Measurements from ENCODE around the gene KRTAP10-4.
"Not testable (repeated sequence)": the region's sequence is repeated elsewhere in the genome, so short reads cannot be mapped to it uniquely, and the experiment has no call there.

The KRTAP10-4 gene

DNA sequence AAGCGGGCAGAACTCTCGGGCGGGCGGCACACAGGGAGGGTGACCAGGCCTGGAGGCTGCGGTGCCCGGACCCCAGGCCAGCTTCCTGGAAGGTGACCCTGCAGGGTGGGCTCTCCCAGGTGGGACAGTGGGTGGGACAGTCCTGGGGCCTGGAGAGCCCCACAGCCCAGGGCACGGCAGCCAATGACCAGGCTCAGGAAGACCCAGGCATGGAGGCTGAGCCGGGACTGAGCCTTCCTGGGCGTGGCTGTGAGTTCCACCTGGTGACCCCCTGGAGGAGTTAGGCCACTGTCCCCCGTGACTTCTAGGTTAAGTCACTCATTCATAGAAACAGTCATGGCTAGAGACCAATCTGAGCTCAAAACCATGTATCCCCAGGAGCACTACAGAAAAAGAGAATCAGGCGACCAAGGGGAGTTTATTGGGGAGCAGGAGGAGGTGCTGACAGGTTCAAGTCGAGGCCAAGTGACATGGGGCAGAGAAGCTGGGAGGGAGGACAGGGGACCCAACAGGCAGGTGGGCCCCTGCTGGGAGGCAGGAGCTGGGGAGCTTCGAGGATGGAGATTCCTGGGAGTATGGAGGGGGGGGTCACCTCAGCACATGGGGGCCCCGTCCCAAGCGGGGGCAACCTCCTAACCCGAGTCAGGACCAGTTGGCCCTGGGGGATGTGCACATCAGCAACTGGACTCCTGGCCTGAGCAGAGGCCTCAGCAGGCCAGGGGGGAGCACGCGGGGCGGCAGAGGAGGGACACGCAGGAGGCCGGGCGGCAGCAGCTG is 5.7 kb downstream of the KRTAP10-4 start:
- DNase-seq (ENCODE audit: low spot score), result no peak

DNA sequence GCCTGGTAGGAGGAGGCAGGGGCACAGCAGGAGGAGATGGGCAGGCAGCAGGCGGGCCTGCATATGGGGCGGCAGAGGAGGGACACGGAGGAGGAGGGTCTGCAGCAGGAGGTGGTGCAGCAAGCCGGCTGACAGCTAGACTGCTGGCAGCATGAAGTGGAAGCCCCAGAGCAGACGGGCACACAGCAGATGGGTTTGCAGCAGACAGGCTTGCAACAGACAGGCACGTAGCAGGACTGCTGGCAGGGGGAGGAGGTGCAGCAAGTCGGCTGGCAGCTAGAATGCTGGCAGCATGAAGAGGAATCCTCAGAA is 6.3 kb downstream of the KRTAP10-4 start:
- no peak for DNase-seq (ENCODE audit: low spot score)

DNA sequence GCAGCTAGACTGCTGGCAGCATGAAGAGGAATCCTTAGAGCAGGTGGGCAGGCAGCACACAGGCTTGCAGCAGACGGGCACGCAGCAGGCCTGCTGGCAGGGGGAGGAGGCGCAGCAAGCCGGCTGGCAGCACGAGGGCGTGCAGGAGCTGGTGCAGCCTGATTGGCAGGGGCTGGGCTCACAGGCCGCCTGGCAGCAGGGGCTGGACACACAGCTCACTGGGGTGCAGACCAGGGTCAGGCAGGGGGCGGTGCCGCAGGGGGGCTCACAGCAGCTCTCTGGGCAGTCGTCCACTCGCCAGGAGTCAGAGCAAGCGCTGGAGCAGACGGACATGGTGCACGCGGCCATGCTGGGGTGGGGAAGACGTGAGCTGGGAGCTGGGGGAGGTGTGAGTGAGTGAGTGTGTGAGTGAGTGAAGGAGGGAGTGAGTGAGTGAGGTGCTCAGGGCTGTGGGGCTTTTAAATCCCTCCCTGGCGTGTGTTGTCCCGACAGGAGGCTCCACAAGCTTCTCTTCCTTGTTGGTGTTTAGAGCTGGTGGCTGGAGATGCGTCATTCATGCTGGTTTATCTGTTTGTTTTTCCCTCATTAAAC is 6.8 kb downstream of the KRTAP10-4 start, which contains the start of gene KRTAP10-5:
Gene KRTAP10-5, minus strand, starts transcription at position 374 of the 591 bp plus-strand sequence. Its CDS starts 26 bp downstream, at position 348.
- DNase-seq (ENCODE audit: low spot score), result not testable (repeated sequence)

DNA sequence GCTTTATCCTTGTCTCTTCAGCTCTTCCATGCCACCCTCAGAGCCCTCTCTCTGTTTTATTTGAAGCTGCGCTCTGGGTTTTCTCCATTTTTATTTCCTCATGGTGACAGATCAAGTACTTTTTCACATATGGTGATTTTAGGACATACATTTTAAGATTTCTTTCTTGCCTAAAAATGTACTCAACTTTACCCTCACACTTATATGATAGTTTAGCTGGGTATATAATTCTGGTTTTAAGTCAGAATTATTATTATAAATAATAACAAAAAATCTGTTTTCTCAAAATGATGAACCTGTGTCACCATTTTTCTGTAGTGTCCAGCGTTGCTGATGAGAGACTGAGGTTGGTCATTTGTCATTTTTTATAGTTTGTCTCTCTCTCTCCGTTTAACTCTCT is 7.6 kb downstream of the KRTAP10-4 start:
- no peak for DNase-seq (ENCODE audit: low spot score)

DNA sequence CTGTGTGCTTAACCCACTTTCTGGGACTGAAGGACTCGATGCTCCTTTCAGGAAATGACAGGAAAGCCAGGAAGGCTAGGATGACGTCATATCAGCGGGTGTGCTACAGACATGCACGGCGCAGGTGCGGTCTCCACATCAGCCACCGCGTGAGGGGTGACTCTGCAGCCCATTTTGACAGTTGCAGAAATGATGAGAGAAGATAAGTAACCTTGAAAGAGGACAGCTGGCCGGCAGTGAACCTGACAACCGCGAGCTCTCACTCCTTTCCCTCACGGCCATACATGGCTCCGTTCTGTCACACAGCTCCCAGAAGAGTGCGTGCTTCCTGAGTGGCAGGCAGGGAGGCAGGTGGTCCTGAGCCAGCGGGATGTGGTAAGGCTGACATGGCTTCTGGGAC is 8.5 kb downstream of the KRTAP10-4 start:
- DNase-seq (ENCODE audit: low spot score), result no peak

DNA sequence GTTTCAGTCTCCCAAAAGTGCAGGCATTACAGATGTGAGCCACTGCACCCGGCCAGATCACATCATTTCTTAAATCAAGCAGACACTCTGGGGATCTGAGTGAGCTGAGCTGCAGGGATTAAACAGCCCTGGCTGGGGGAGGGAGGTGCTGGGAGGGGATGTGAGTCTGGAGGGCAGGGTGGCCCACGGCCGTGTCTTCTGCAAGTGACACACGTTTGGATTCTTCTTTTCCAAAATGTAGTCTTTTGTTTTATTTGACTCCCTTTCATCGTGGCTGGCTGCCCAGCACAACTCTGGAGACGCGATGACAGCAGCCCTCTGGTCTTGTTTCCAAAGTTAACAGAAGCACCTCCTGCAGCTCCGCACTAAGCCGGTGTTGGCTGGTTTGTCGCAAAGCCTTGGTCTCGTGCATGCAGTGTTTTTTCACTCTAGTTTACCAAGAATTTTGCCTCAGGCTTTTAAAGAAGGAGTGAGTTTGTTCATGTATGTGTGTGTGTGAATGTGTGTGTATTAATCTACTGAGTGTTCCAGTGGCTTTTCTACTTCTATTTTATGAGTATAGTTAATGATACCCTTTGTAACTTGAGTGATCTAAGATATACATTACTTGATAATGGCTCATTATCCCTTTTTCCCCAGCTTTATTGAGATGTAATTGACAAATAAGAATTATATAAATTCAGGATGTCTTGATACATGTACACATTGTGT is 9.7 kb downstream of the KRTAP10-4 start:
- DNase-seq (ENCODE audit: low spot score), result no peak

DNA sequence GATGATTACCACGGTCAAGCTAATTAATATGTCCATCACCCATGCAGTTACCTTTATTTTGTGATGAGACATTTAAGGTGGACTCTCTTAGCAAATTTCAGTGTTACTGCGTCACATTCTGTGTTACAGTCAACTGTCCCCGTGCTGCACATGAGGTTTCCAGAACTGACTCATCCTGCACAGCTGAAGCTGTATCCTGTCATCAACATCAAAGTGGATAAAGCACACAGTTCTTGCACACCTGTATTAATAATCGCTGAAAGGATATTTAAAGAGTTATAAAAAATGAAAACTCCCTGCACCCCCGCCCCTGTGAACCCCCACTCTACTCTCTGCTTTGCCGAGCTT is 10.2 kb downstream of the KRTAP10-4 start:
- peak; percentile 14 for DNase-seq (ENCODE audit: low spot score)

DNA sequence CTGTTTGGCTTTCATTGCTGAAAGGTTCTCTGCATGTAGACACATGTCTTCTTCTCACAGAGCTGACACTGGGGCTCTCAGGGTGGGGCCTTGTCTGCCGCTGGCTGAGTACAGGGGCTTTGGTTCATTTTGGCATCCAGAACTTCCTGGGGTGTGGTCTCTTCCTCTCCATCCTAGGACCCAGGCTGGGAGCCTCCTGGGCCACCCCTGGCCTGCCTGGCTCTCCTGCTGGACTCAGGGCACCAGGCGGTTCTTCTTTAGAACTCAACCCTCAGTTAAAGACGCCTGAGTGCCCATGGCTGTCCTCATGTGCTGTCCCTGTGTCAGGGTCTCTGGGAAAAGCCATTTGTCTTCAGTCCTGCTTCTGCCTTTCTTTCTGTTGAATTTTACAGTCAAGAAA is 12.4 kb downstream of the KRTAP10-4 start:
- DNase-seq (ENCODE audit: low spot score), result no peak

DNA sequence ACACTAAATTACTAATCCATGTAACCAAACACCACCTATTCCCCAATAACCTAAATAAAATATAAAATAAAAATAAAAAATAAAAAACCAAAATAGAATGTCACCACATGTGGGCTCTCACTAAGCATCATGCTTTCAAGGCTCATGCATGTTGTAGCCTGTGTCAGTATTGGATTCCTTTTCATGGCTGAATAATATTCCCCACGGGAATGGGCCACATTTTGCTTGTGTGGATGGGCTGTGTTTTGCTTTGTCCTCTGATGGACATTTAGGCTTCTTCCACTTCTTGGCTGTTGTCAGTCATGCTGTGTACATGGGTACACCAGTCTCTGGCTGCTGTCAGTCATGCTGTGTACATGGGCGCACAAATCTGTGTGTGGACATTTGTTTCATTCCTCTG is 15.6 kb downstream of the KRTAP10-4 start:
- DNase-seq (ENCODE audit: low spot score), result no peak

DNA sequence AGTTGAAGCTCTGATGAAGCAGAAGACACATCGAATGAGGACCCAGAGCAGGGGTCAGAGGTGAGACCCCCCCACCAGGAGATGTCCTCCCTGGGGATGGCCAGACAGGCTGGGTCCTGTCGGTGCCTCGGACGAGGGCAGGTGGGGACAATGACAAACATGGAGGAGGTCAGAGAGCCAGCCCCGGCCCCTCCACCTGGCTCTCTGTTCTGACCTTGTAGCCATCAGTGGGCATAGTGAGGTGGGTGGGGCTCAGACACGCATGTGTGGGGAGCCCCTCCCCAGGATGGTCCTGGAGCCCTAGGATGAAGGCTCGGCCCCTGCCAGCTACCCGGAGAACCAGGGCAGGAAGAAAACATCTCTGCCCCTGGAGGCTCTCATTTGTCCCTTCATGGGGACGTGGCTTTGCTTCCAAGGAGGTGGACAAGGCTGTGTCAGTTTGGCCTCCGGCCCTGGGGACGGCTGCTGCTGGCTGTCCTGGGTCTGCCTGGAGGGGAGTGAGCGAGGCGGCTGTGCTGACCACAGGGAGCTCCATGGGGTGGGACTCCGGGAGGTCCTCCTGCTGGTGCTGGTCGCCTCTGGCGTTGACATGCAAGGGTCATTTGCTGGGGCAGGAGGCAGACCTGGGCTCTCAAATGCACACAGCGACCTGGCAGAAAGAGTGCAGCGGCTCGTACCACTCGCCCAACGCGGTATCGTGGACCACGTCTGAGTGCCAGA is 16.2 kb downstream of the KRTAP10-4 start:
- DNase-seq (ENCODE audit: low spot score), result no peak

DNA sequence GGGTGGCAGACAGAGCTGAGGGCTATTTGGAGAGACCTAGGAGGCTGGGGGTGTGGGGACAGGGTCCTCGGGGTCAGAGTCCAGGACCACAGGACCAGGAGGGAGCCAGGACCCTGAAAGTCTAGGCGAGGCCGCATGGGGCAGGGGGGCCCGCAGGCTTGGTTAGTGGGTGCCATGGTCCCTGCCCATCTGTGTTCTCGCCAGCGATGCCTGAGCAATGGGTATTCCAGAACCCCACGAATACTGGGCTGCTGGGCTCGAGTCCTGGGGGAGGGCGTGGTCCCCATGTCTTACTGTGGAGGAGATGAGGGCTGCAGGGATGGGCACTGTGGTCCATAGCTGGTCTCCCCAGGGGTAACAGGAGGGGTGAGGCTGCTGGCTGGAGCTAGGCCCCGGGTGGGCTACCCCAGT is 16.8 kb downstream of the KRTAP10-4 start:
- DNase-seq (ENCODE audit: low spot score), result no peak

DNA sequence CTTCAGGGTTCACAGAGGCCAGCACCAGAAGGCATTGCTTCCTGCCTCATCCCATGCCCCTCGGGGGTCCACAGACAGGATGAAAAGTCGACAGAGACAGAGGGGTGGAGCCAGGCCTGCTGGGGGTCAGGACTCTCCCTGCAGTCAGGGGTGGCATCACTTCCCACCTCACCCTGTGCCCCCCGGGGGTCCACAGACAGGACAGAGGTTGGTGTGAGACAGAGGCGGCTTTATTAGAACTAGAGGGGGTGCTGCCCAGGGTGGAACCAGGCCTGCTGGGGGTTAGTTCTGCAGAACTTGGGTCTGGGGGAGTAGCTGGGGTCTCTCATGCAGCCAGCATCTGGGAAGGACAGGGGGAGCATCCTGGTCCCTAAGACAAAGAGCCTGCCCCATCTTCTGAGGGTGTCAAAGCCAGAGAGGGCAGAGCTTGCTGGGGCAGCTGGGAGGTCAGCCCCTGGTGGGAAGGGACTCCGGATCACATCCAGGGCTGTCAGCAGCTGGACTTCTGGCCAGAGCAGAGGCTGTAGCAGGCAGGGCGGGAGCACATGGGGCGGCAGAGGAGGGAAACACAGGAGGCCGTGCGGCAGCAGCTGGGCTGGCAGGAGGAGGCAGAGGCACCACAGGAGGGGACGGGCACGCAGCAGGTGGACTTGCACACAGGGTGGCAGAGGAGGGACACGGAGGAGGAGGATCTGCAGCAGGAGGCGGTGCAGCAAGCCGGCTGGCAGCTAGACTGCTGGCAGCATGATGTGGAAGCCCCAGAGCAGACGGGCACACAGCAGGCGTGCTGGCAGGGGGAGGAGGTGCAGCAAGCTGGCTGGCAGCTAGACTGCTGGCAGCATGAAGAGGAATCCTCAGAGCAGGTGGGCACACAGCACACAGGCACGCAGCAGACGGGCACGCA is 17.6 kb downstream of the KRTAP10-4 start:
- DNase-seq (ENCODE audit: low spot score), result not testable (repeated sequence)

DNA sequence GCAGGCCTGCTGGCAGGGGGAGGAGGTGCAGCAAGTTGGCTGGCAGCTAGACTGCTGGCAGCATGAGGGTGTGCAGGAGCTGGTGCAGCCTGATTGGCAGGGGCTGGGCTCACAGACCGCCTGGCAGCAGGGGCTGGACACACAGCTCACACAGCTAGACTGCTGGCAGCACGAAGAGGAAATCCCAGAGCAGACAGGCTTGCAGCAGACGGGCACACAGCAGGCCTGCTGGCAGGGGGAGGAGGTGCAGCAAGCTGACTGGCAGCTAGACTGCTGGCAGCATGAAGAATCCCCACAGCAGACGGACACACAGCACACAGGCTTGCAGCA is 18.2 kb downstream of the KRTAP10-4 start:
- DNase-seq (ENCODE audit: low spot score), result not testable (repeated sequence)

DNA sequence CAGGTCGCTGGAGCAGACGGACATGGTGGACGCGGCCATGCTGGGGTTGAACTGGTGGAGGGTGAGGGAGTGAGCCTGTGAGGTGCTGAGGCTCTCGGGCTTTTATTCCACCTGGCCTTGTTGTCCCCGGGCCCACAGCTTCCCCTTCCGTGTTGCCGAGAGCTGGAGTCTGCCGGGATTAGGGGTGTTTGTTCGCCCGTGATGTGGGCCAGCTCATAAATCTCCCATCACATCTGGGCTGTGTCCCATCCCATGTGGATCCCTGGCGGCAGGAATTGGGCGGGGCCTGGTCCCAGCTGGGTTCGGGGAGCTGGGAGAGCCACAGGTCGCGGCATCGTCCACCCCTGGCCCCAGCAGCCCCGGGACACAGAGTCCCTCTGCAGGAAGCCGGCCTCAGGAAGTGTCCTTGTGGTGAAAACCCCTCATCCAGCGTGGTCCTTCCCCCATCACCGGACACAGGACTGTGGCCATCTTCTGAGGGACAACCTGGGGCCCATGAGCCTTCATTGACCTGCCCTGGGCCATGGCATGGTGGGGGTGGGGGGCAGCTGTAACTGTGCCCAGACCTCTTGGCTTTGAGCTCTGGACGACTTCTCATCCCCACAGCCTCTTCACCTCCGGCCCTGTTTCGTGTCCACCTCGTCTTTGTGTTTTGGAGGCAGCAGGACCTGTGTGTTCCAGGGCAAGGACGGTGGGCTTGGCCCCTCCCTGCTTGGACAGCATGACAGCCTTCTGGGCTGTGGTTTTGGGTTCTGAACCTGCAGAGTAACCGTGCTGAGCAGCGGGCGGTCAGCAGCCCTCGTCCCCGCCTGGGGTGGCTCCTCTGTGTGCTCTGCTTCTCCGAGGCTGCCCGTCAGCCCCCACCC is 19.1 kb downstream of the KRTAP10-4 start, which contains the start of gene KRTAP10-6:
Gene KRTAP10-6, minus strand, starts transcription at position 60 of the 866 bp plus-strand sequence. Its CDS starts 21 bp downstream, at position 39.
- DNase-seq (ENCODE audit: low spot score), result no peak

DNA sequence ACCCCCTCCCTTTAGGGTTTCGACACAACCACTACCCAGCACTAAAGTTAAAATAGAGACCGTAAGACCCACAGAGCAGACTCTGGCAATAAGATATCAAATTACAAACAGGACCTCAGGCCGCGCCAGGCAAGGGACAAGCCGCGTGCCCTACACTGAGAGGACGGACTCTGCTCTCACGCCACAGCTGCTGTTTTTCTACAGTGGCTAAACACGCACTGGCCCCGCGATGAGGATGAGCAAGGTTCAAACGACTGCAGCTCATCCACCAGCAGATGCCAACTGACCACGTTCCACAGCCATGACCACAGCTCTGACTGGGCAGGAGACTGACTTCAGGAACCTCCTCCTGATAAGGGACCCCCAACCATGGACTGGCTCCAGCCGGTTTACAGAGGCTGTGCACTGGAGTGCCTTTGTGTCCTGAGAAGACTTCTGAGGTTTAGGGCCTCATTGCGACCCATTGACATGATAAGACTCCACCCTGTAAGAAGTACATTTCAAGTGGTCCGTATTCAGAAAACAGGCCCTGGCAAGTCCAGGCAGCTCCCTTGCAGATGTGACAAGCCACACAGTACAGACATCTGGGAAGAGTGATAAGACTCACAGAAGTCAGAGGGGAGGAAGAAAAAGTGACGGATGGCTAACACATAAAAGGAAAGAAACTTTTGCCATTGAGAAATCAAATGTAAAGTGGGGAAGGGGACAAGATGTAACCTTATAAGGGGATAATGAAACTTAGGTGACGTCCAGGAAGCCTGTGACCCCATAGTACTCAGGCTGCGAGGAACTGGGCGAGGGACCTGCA is 20.3 kb downstream of the KRTAP10-4 start:
- no peak for DNase-seq (ENCODE audit: low spot score)

DNA sequence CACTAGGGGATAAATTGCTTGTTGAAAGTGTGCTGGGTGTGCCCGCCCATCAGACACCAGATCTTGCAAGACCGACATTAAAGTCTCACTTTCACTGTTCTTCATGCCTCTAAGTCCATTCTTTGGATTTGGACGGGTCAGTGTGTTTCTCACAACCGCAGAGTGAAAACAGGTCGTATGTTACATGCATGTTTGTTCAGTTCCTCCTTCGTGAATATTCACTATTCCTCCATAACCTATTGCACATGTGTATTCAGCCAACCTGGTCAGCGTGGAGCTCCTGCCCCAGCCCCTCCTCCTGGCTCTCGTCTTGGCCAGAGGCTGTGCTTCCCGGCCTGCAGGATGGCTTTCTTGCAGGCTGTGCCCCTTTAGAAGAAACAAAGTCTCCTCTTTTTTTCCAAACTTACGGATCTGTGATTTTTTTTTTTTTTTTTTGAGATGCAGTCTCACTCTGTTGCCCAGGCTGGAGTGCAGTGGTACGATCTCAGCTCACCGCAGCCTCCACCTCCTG is 20.9 kb downstream of the KRTAP10-4 start:
- DNase-seq (ENCODE audit: low spot score), result no peak

DNA sequence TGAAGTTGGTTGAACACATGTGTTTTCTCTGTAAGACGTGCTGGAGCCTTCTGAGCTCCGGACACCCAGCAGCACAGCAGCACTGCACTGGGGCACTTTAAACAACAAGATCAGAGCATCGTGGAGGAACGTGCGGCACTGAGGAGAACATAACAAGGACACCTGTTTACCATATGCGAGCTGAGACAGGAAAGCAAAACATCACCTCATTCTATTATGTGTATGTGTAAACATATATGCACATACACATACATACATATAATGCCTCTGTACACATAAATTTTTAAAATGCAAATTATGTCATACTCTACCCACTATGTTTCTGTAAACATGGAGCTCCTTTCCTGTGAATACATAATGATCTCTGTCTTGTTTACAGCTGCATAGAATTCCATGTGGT is 22.0 kb downstream of the KRTAP10-4 start:
- no peak for DNase-seq (ENCODE audit: low spot score)

DNA sequence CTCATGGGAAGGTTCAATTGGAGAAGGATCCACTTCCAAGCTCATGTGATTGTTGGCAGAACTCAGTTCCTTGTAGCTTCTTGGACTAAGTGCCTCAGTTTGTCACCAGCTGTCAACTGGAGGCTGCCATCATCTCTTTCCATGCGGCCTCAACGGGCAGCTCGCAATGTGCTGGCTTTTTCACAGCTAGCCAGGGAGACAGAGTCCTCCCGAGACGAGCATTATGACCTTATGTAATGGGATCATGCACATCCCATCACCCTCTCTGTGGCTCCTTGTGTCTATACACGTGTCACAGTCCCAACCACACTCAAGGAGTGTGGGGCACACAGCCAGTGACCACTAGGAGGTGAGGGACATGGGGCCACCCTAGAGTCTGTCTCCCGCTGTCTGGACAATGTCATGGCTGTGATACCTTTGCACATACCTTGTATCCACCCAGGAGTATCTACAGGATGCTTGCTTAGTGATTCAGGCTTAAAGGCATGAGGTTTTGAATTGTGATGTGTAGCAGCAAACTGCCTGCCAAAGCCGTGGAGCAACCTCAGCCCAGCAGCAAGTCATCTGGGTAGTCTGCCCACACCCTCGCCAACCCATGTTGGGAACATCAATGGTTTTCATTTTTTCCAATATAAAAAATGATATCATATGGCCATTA is 22.7 kb downstream of the KRTAP10-4 start:
- no peak for DNase-seq (ENCODE audit: low spot score)

DNA sequence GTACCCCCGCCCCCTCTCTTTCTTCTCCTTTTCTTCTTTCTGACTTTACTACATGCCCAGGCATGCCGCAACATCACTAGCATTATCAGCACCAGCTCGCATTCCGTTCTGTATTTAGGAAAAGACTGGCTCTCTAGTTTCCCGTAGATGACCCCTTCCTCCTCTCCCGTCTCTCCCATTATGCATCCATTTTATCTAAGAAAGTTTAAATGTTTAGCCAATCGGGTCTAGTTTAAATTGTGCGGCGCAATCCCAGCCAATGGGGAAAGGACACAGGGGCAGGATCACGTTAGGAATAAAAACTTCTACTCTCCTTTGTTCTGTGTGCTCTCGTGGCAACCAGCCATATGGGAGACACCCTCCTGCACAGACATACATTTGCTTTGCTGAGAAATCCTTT is 24.5 kb downstream of the KRTAP10-4 start:
- DNase-seq (ENCODE audit: low spot score), result no peak

All from RKO (cell line).